WTC11 (cell line): Measurements from ENCODE around the gene ALLC. TPM values are rescaled to one million over a fixed set of nuclear protein-coding genes. Genes with fewer than 3 reads are reported as not detected.

Experiments used
- ATAC-seq: fragments of 200-7000 bp; cut with Tn5 transposase; 2 replicates; pipeline ENCODE4 v1.10.0; 2021; ENCODE audit warnings: mild to moderate bottlenecking, moderate library complexity
- CTCF ChIA-PET: fragments of 300-600 bp; sonication (Branson Sonifier 250); formaldehyde crosslinking; loops from one replicate; lab custom pipeline; 2021; ENCODE audit warnings: antibody characterized with exemption; lab: Charles Lee
- POLR2A ChIA-PET: fragments of 350-600 bp; sonication (Branson Sonifier 250); formaldehyde crosslinking; loops from one replicate; lab custom pipeline; 2021; ENCODE audit warnings: antibody characterized with exemption; lab: Charles Lee
- DNase-seq: peaks from one replicate; pipeline ENCODE4 v3.0.0; 2021; ENCODE audit warnings: low spot score
- H3K27ac Mint-ChIP-seq: 2 replicates; pipeline ENCODE4 v1.8.0; 2021; ENCODE audit warnings: mixed read lengths
- H3K27me3 Mint-ChIP-seq: 2 replicates; pipeline ENCODE4 v1.8.0; 2021; ENCODE audit warnings: low read depth, mild to moderate bottlenecking, moderate library complexity, mixed read lengths
- H3K36me3 Mint-ChIP-seq: 2 replicates; pipeline ENCODE4 v1.8.0; 2021; ENCODE audit warnings: mixed read lengths
- H3K4me1 Mint-ChIP-seq: 2 replicates; pipeline ENCODE4 v1.8.0; 2022; ENCODE audit warnings: mixed read lengths
- H3K4me3 Mint-ChIP-seq: 2 replicates; pipeline ENCODE4 v1.8.0; 2021; ENCODE audit warnings: mild to moderate bottlenecking, moderate library complexity, mixed read lengths
- H3K9me3 Mint-ChIP-seq: 2 replicates; pipeline ENCODE4 v1.8.0; 2021; ENCODE audit warnings: mixed read lengths
- ATF3 ChIP-seq: sonication (generic); formaldehyde crosslinking; conservative IDR thresholded peaks from 2 replicates; pipeline ENCODE4 v1.8.1; 2022; ENCODE audit warnings: mild to moderate bottlenecking, missing genetic modification reagents
- CREB1 ChIP-seq: sonication (generic); formaldehyde crosslinking; IDR thresholded peaks from 2 replicates; pipeline ENCODE4 v1.8.0; 2023; ENCODE audit warnings: mild to moderate bottlenecking, missing genetic modification reagents
- FOXP4 ChIP-seq: sonication (generic); formaldehyde crosslinking; IDR thresholded peaks from 2 replicates; pipeline ENCODE4 v1.8.0; 2022; ENCODE audit warnings: mild to moderate bottlenecking, missing genetic modification reagents
- GABPB1 ChIP-seq: sonication (generic); formaldehyde crosslinking; IDR thresholded peaks from 2 replicates; pipeline ENCODE4 v1.8.1; 2023; ENCODE audit warnings: mild to moderate bottlenecking, missing genetic modification reagents
- IRF1 ChIP-seq: sonication (generic); formaldehyde crosslinking; IDR thresholded peaks from 2 replicates; pipeline ENCODE4 v1.8.0; 2023; ENCODE audit warnings: missing genetic modification reagents
- JUN ChIP-seq: sonication (generic); formaldehyde crosslinking; IDR thresholded peaks from 2 replicates; pipeline ENCODE4 v1.8.0; 2023; ENCODE audit warnings: mild to moderate bottlenecking, missing genetic modification reagents
- KAT7 ChIP-seq: sonication (generic); formaldehyde crosslinking; IDR thresholded peaks from 2 replicates; pipeline ENCODE4 v1.8.1; 2023; ENCODE audit warnings: missing genetic modification reagents, mild to moderate bottlenecking, borderline replicate concordance
- NFE2L1 ChIP-seq: sonication (generic); formaldehyde crosslinking; IDR thresholded peaks from 2 replicates; pipeline ENCODE4 v1.8.1; 2023; ENCODE audit warnings: missing genetic modification reagents
- NR1H2 ChIP-seq: sonication (generic); formaldehyde crosslinking; IDR thresholded peaks from 2 replicates; pipeline ENCODE4 v1.9.0; 2021; ENCODE audit warnings: mild to moderate bottlenecking, moderate library complexity, missing genetic modification reagents
- PRRX2 ChIP-seq: fragments of 250-450 bp; sonication (Bioruptor Pico); IDR thresholded peaks from 2 replicates; pipeline ENCODE4 v1.8.0; 2021; ENCODE audit warnings: mild to moderate bottlenecking
- RELA ChIP-seq: sonication (generic); formaldehyde crosslinking; IDR thresholded peaks from 2 replicates; pipeline ENCODE4 v1.8.1; 2022; ENCODE audit warnings: missing genetic modification reagents, mild to moderate bottlenecking, borderline replicate concordance
- TEAD4 ChIP-seq: sonication (generic); formaldehyde crosslinking; IDR thresholded peaks from 2 replicates; pipeline ENCODE4 v1.8.0; 2022; ENCODE audit warnings: mild to moderate bottlenecking, missing genetic modification reagents
- ZBTB21 ChIP-seq: sonication (generic); formaldehyde crosslinking; IDR thresholded peaks from 2 replicates; pipeline ENCODE4 v1.8.1; 2023; ENCODE audit warnings: mild to moderate bottlenecking, missing genetic modification reagents, borderline replicate concordance
- ZBTB43 ChIP-seq: sonication (generic); formaldehyde crosslinking; IDR thresholded peaks from 2 replicates; pipeline ENCODE4 v1.8.1; 2023; ENCODE audit warnings: mild to moderate bottlenecking, missing genetic modification reagents
- ZNF138 ChIP-seq: sonication (generic); formaldehyde crosslinking; conservative IDR thresholded peaks from 2 replicates; pipeline ENCODE4 v1.8.1; 2022; ENCODE audit warnings: mild to moderate bottlenecking, moderate library complexity, missing genetic modification reagents
- ZNF219 ChIP-seq: sonication (generic); formaldehyde crosslinking; IDR thresholded peaks from 2 replicates; pipeline ENCODE4 v1.8.0; 2023; ENCODE audit warnings: missing genetic modification reagents, mild to moderate bottlenecking, borderline replicate concordance
- ZNF281 ChIP-seq: sonication (generic); formaldehyde crosslinking; IDR thresholded peaks from 2 replicates; pipeline ENCODE4 v1.8.0; 2023; ENCODE audit warnings: mild to moderate bottlenecking, missing genetic modification reagents
- ZNF317 ChIP-seq: sonication (generic); formaldehyde crosslinking; IDR thresholded peaks from 2 replicates; pipeline ENCODE4 v1.8.1; 2023; ENCODE audit warnings: low read depth, mild to moderate bottlenecking, moderate library complexity, missing genetic modification reagents, borderline replicate concordance
- ZNF423 ChIP-seq: fragments of 250-450 bp; sonication (Bioruptor Pico); IDR thresholded peaks from 2 replicates; pipeline ENCODE4 v2.1.2; 2022; ENCODE audit warnings: mild to moderate bottlenecking, moderate library complexity
- ZNF671 ChIP-seq: fragments of 250-450 bp; sonication (Bioruptor Pico); IDR thresholded peaks from 2 replicates; pipeline ENCODE4 v1.8.0; 2021; ENCODE audit warnings: mild to moderate bottlenecking
- total RNA-seq: library from RNA; stranded (reverse); gene quantifications from 3 replicates; pipeline ENCODE4 v1.2.3, GENCODE V29; 2021

The ALLC gene
- total RNA-seq, 1 experiment from 2014 or later = not detected

GRCh38 chr2:3741396-3741795 is 83.4 kb downstream of the ALLC start:
- TF ChIP-seq RELA (CRISPR knock-in tag) (no peak), NR1H2 (CRISPR knock-in tag) (no peak), KAT7 (CRISPR knock-in tag) (no peak), TEAD4 (CRISPR knock-in tag) (no peak)
- Mint-ChIP-seq H3K4me3 (no peak overlapping the region), H3K27ac (no peak overlapping the region), H3K36me3 (peaks cover 60% of the 10 kb centered on the region), H3K9me3 (peaks cover 81% of the 10 kb centered on the region), H3K4me1 (no peaks in the 10 kb centered on the region), H3K27me3 (peaks cover 25% of the 10 kb centered on the region)
- ChIA-PET POLR2A (no interaction called here), CTCF (no interaction called here)
- ATAC-seq (no peak), DNase-seq (no peak)

- Mint-ChIP-seq H3K4me1 (no peaks in the 10 kb centered on the region), H3K4me3 (no peak overlapping the region), H3K9me3 (peaks cover 82% of the 10 kb centered on the region), H3K36me3 (peaks cover 65% of the 10 kb centered on the region), H3K27me3 (peaks cover 29% of the 10 kb centered on the region), H3K27ac (no peak overlapping the region)
- CTCF ChIA-PET = no interaction called here
- DNase-seq = no peak
- TF ChIP-seq IRF1 = no peak
- no peak for TF ChIP-seq ZBTB21
- TF ChIP-seq GABPB1 (CRISPR knock-in tag) = no peak
- TF ChIP-seq ZNF671 (CRISPR knock-in tag) = no peak
- no peak for TF ChIP-seq ZBTB43
- no peak for TF ChIP-seq PRRX2 (CRISPR knock-in tag)
- TF ChIP-seq FOXP4 (CRISPR knock-in tag) = no peak
- TF ChIP-seq ZNF219 (CRISPR knock-in tag) = no peak
- TF ChIP-seq ZNF138 (CRISPR knock-in tag) = no peak
- no peak for TF ChIP-seq ZNF317 (CRISPR knock-in tag)
- no peak for TF ChIP-seq TEAD4 (CRISPR knock-in tag)
- TF ChIP-seq ZNF281 = no peak
- TF ChIP-seq ZNF423 (CRISPR knock-in tag) = no peak
- no peak for TF ChIP-seq JUN
- no peak for TF ChIP-seq ATF3 (CRISPR knock-in tag)
- no peak for TF ChIP-seq CREB1
- no peak for TF ChIP-seq NFE2L1 (CRISPR knock-in tag)
- POLR2A ChIA-PET = no interaction called here
- no peak for ATAC-seq
Measured at GRCh38 chr2:3741867-3742602, 84.0 kb downstream of the ALLC start.
